IMR-90 (cell line): ENCODE results near the gene C11orf21.

Source experiments
- CEBPB ChIP-seq: IDR thresholded peaks from 2 replicates; pipeline ENCODE4 v1.6.1; 2012; ENCODE audit warnings: low read depth, low read length, improper control_type of control experiment
- CTCF ChIP-seq: conservative IDR thresholded peaks from 2 replicates; pipeline ENCODE4 v1.5.1; 2012; ENCODE audit warnings: mild to moderate bottlenecking, low read depth, low read length, improper control_type of control experiment
- ELK1 ChIP-seq: fragments of 150-350 bp; IDR thresholded peaks from 2 replicates; pipeline ENCODE4 v1.6.1; 2016; ENCODE audit warnings: low read depth, mild to moderate bottlenecking, low read length, moderate library complexity, borderline replicate concordance
- FOS ChIP-seq: fragments of 150-350 bp; IDR thresholded peaks from 2 replicates; pipeline ENCODE4 v1.6.1; 2016; ENCODE audit warnings: low read depth, low read length
- MAFK ChIP-seq: IDR thresholded peaks from 2 replicates; pipeline ENCODE4 v1.6.1; 2012; ENCODE audit warnings: low read depth, low read length, improper control_type of control experiment
- MAZ ChIP-seq: IDR thresholded peaks from 2 replicates; pipeline ENCODE4 v1.6.1; 2012; ENCODE audit warnings: low read depth, mild to moderate bottlenecking, low read length, improper control_type of control experiment, moderate library complexity, borderline replicate concordance
- MXI1 ChIP-seq: IDR thresholded peaks from 2 replicates; pipeline ENCODE4 v1.6.1; 2012; ENCODE audit warnings: low read depth, mild to moderate bottlenecking, low read length, moderate library complexity, borderline replicate concordance
- NFE2L2 ChIP-seq: fragments of 150-350 bp; IDR thresholded peaks from 2 replicates; pipeline ENCODE4 v1.6.1; 2016; ENCODE audit warnings: low read depth, mild to moderate bottlenecking, low read length
- POLR2A ChIP-seq: IDR thresholded peaks from 2 replicates; pipeline ENCODE4 v1.6.1; 2012; ENCODE audit warnings: mild to moderate bottlenecking, low read depth, low read length
- RAD21 ChIP-seq: IDR thresholded peaks from 2 replicates; pipeline ENCODE4 v1.6.1; 2012; ENCODE audit warnings: low read length, improper control_type of control experiment
- RCOR1 ChIP-seq: IDR thresholded peaks from 2 replicates; pipeline ENCODE4 v1.6.1; 2012; ENCODE audit warnings: mild to moderate bottlenecking, low read length, improper control_type of control experiment; ENCODE audit not compliant: insufficient replicate concordance
- RFX5 ChIP-seq: IDR thresholded peaks from 2 replicates; pipeline ENCODE4 v1.8.0; 2012; ENCODE audit warnings: low read depth, mild to moderate bottlenecking, low read length, moderate library complexity
- SMC3 ChIP-seq: fragments of 150-350 bp; IDR thresholded peaks from 2 replicates; pipeline ENCODE4 v1.6.1; 2016; ENCODE audit warnings: low read depth, mild to moderate bottlenecking, antibody characterized with exemption, low read length, moderate library complexity
- TF ChIP-seq, protein P1 (sequence below): fragments of 150-350 bp; IDR thresholded peaks from 2 replicates; pipeline ENCODE4 v1.6.1; 2017; ENCODE audit warnings: mild to moderate bottlenecking, antibody characterized with exemption, low read length, low read depth

GRCh38 chr11:2290351-2290841 lies 11.3 kb downstream of the C11orf21 start:
- no peak for TF ChIP-seq RCOR1
- TF ChIP-seq CTCF = no peak
- TF ChIP-seq MXI1 = no peak
- TF ChIP-seq, protein P1, sequence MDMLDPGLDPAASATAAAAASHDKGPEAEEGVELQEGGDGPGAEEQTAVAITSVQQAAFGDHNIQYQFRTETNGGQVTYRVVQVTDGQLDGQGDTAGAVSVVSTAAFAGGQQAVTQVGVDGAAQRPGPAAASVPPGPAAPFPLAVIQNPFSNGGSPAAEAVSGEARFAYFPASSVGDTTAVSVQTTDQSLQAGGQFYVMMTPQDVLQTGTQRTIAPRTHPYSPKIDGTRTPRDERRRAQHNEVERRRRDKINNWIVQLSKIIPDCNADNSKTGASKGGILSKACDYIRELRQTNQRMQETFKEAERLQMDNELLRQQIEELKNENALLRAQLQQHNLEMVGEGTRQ = no peak
- TF ChIP-seq MAFK = no peak
- TF ChIP-seq POLR2A = no peak
- TF ChIP-seq ELK1 = no peak
- TF ChIP-seq CEBPB = no peak
- TF ChIP-seq RFX5 = no peak
- no peak for TF ChIP-seq FOS
- no peak for TF ChIP-seq SMC3
- TF ChIP-seq MAZ = no peak
- no peak for TF ChIP-seq RAD21
- TF ChIP-seq NFE2L2 = no peak
